IMR-90 (cell line): ENCODE measurements around the gene NUTM2A. TPM values are rescaled to one million over a fixed set of nuclear protein-coding genes. Genes with fewer than 3 reads are reported as not detected.
A peak's percentile ranks its signal among the peaks of the same experiment; 100 is the strongest.
"Not testable (repeated sequence)": the region's sequence is repeated elsewhere in the genome, so short reads cannot be mapped to it uniquely, and the experiment has no call there.

Source experiments
- ATAC-seq: fragments of 200-7000 bp; cut with Tn5 transposase; 2 replicates; pipeline ENCODE4 v1.9.1; 2020; ENCODE audit warnings: low read depth, mild to moderate bottlenecking, moderate library complexity
- BruUV-seq: library from RNA; stranded (reverse); fragments of 400-500 nt; replicated peaks from 2 replicates; lab custom pipeline; 2021; lab: Mats Ljungman, UMichigan
- CTCF ChIA-PET: fragments of 300-600 bp; formaldehyde crosslinking; extraction: SDS; loops from one replicate; lab custom pipeline; 2021; ENCODE audit warnings: antibody characterized with exemption; lab: Yijun Ruan, JAX
- POLR2A ChIA-PET: fragments of 300-600 bp; sonication (Branson Sonifier 250); formaldehyde crosslinking; loops from one replicate; lab custom pipeline; 2022; ENCODE audit warnings: antibody characterized with exemption; ENCODE audit not compliant: unreplicated experiment; lab: Charles Lee
- DNase-seq: peaks from one replicate; pipeline ENCODE4 v3.0.0; 2013
- H2AFZ ChIP-seq: replicated peaks from 2 replicates; pipeline ENCODE3; 2013; ENCODE audit warnings: low read length, mild to moderate bottlenecking; ENCODE audit not compliant: poor library complexity
- H2AK5ac ChIP-seq: 2 replicates; pipeline ENCODE4 v1.6.1; 2013; ENCODE audit warnings: low read depth, low read length, inconsistent platforms
- H2AK9ac ChIP-seq: replicated peaks from 2 replicates; pipeline ENCODE3; 2013; ENCODE audit warnings: mild to moderate bottlenecking, low read depth, low read length, moderate library complexity; ENCODE audit not compliant: poor library complexity
- H2BK120ac ChIP-seq: 2 replicates; pipeline ENCODE4 v1.6.1; 2013; ENCODE audit warnings: low read depth, low read length, inconsistent platforms
- H2BK15ac ChIP-seq: 3 replicates; pipeline ENCODE4 v1.6.1; 2013; ENCODE audit warnings: low read depth, low read length, inconsistent platforms
- H2BK20ac ChIP-seq: 2 replicates; pipeline ENCODE4 v1.6.1; 2013; ENCODE audit warnings: low read depth, mild to moderate bottlenecking, inconsistent platforms, low read length, moderate library complexity
- H2BK5ac ChIP-seq: 2 replicates; pipeline ENCODE4 v1.6.1; 2013; ENCODE audit warnings: mild to moderate bottlenecking, low read depth, low read length, inconsistent platforms; ENCODE audit not compliant: poor library complexity, severe bottlenecking
- H3K14ac ChIP-seq: replicated peaks from 2 replicates; pipeline ENCODE4 v1.6.1; 2013; ENCODE audit warnings: low read depth, low read length, inconsistent platforms
- H3K18ac ChIP-seq: 2 replicates; pipeline ENCODE4 v1.6.1; 2013; ENCODE audit warnings: low read depth, low read length, control low read depth
- H3K23ac ChIP-seq: 2 replicates; pipeline ENCODE4 v1.6.1; 2013; ENCODE audit warnings: low read depth, low read length, inconsistent platforms
- H3K27ac ChIP-seq: 2 replicates; pipeline ENCODE4 v1.5.1; 2013; ENCODE audit warnings: mild to moderate bottlenecking, control low read depth, low read length; ENCODE audit not compliant: insufficient read depth
- H3K27me3 ChIP-seq: 2 replicates; pipeline ENCODE4 v1.6.1; 2013; ENCODE audit warnings: low read length; ENCODE audit not compliant: control insufficient read depth, insufficient read depth
- H3K36me3 ChIP-seq: 2 replicates; pipeline ENCODE4 v1.6.1; 2013; ENCODE audit warnings: low read length, mixed read lengths; ENCODE audit not compliant: control insufficient read depth, insufficient read depth
- H3K4ac ChIP-seq: 2 replicates; pipeline ENCODE4 v1.6.1; 2013; ENCODE audit warnings: low read depth, low read length, inconsistent platforms
- H3K4me1 ChIP-seq: 2 replicates; pipeline ENCODE4 v1.6.1; 2013; ENCODE audit warnings: low read length, mixed read lengths; ENCODE audit not compliant: control insufficient read depth, insufficient read depth
- H3K4me2 ChIP-seq: 2 replicates; pipeline ENCODE4 v1.6.1; 2013; ENCODE audit warnings: low read depth, mild to moderate bottlenecking, control low read depth, low read length, moderate library complexity
- H3K4me3 ChIP-seq: 2 replicates; pipeline ENCODE4 v1.5.1; 2013; ENCODE audit warnings: low read depth, mild to moderate bottlenecking, control low read depth, low read length, moderate library complexity; ENCODE audit not compliant: insufficient read depth
- H3K56ac ChIP-seq: 2 replicates; pipeline ENCODE4 v1.6.1; 2013; ENCODE audit warnings: low read length, inconsistent platforms; ENCODE audit not compliant: insufficient read depth; ENCODE audit errors: extremely low read depth
- H3K79me1 ChIP-seq, 2 experiments: 2 replicates each; pipeline ENCODE4 v1.6.1; 2013; ENCODE audit warnings: low read length in 2 of 2, inconsistent platforms in 1 of 2, low read depth in 1 of 2
- H3K9ac ChIP-seq: 2 replicates; pipeline ENCODE4 v1.6.1; 2013; ENCODE audit warnings: low read depth, low read length, control low read depth
- H3K9me1 ChIP-seq: 2 replicates; pipeline ENCODE4 v1.6.1; 2013; ENCODE audit warnings: low read length, inconsistent platforms; ENCODE audit not compliant: insufficient read depth
- H3K9me3 ChIP-seq: 2 replicates; pipeline ENCODE4 v1.6.1; 2013; ENCODE audit warnings: low read length; ENCODE audit not compliant: control insufficient read depth, insufficient read depth
- H4K20me1 ChIP-seq: 2 replicates; pipeline ENCODE4 v1.6.1; 2013; ENCODE audit warnings: low read length, inconsistent platforms; ENCODE audit not compliant: insufficient read depth
- H4K5ac ChIP-seq: 2 replicates; pipeline ENCODE4 v1.6.1; 2013; ENCODE audit warnings: mild to moderate bottlenecking, low read depth, low read length, control low read depth
- H4K8ac ChIP-seq, 2 experiments: 2 replicates each; pipeline ENCODE4 v1.6.1; 2013; ENCODE audit warnings: low read depth in 2 of 2, low read length in 2 of 2, control low read depth in 1 of 2, inconsistent platforms in 1 of 2
- H4K91ac ChIP-seq: 2 replicates; pipeline ENCODE4 v1.6.1; 2013; ENCODE audit warnings: low read depth, low read length, inconsistent platforms; ENCODE audit not compliant: insufficient read depth
- FOS ChIP-seq: fragments of 150-350 bp; IDR thresholded peaks from 2 replicates; pipeline ENCODE4 v1.6.1; 2016; ENCODE audit warnings: low read depth, low read length
- WGBS, 2 experiments: methylation state at CpG; one replicate each; pipeline versions ENCODE4 v1.1.5 to v1.1.7; 2013; ENCODE audit warnings: missing lambda C conversion rate in 2 of 2; ENCODE audit not compliant: insufficient read length in 1 of 2; ENCODE audit errors: extremely low coverage in 2 of 2; 5-methylcytosine and 5-hydroxymethylcytosine counted together
- dilution Hi-C: fragments of 300-500 bp; cut with HindIII; formaldehyde crosslinking; loops from one replicate; pipeline ENCODE4 v1.14.3; 2018; ENCODE audit warnings: low sequenced_read_pairs; ENCODE audit not compliant: unreplicated experiment
- in situ Hi-C: fragments of 300-500 bp; cut with MboI; formaldehyde crosslinking; loops from 3 replicates; pipeline ENCODE4 v1.14.3; 2019; ENCODE audit warnings: low sequenced_read_pairs, inconsistent platforms, mixed read lengths
- intact Hi-C: fragments of 100-400 bp; cut with micrococcal nuclease; formaldehyde crosslinking; loops from 2 replicates; pipeline ENCODE4 v1.10.0; 2022
- polyA plus RNA-seq, 3 experiments: library from polyadenylated mRNA; depleted of rRNA; stranded (reverse); fragments of >200 nt; gene quantifications; 2 replicates each; pipeline ENCODE4 v1.2.3, GENCODE V29; 2012; ENCODE audit warnings: low replicate concordance in 1 of 3
- total RNA-seq: library from RNA; depleted of rRNA; stranded (reverse); fragments of >200 nt; gene quantifications from 2 replicates; pipeline ENCODE4 v1.2.3, GENCODE V29; 2012

The NUTM2A gene
- total and polyA plus RNA-seq, 2 of the 4 experiments (the other 2 are of a cell fraction), result 0.10 to 0.18 TPM

- H4K91ac ChIP-seq, H3K4me2 ChIP-seq, H3K18ac ChIP-seq, intact Hi-C loops, H3K27me3 ChIP-seq, H3K56ac ChIP-seq, H3K27ac ChIP-seq, H3K14ac ChIP-seq, H2AK5ac ChIP-seq, H2BK5ac ChIP-seq, BruUV-seq, H4K8ac ChIP-seq, H3K9me3 ChIP-seq, H2BK15ac ChIP-seq, CTCF ChIA-PET, H3K4me1 ChIP-seq, POLR2A ChIA-PET, H3K4ac ChIP-seq, H3K79me1 ChIP-seq, H2AK9ac ChIP-seq, H3K36me3 ChIP-seq, H4K20me1 ChIP-seq, H3K9ac ChIP-seq, H2AFZ ChIP-seq, H2BK120ac ChIP-seq, H3K9me1 ChIP-seq, H4K5ac ChIP-seq, H3K4me3 ChIP-seq, H2BK20ac ChIP-seq, H3K23ac ChIP-seq, dilution Hi-C loops: not testable (repeated sequence)
- DNase-seq (peak; percentile 34), ATAC-seq (peak; percentile 82)
- WGBS, 2 experiments, result no CpG with 5 or more reads among the region's 2 CpGs
- in situ Hi-C loops, result loop anchor here (25.0 kb wide), 1 partner anchor 300 kb away; the partner anchor contains the start of gene MINPP1
- peak; percentile 8; the same call in 1 of the 2 replicates for TF ChIP-seq FOS
Observed at GRCh38 chr10:87211848-87212247, 13.4 kb upstream of the NUTM2A start.

GRCh38 chr10:87213150-87213765 lies 12.0 kb upstream of the NUTM2A start:
- H4K91ac ChIP-seq, H2AFZ ChIP-seq, H2AK5ac ChIP-seq, H2AK9ac ChIP-seq, H3K4me3 ChIP-seq, H3K14ac ChIP-seq, H3K4ac ChIP-seq, H2BK15ac ChIP-seq, intact Hi-C loops, H4K8ac ChIP-seq, H2BK5ac ChIP-seq, ATAC-seq, H3K27ac ChIP-seq, H3K79me1 ChIP-seq, H2BK120ac ChIP-seq, H3K9ac ChIP-seq, H3K23ac ChIP-seq, H3K4me1 ChIP-seq, DNase-seq, H3K9me1 ChIP-seq, H3K9me3 ChIP-seq, H3K4me2 ChIP-seq, dilution Hi-C loops, H4K20me1 ChIP-seq, BruUV-seq, H4K5ac ChIP-seq, CTCF ChIA-PET, H3K27me3 ChIP-seq, H3K56ac ChIP-seq, H2BK20ac ChIP-seq, POLR2A ChIA-PET, H3K18ac ChIP-seq, H3K36me3 ChIP-seq: not testable (repeated sequence)
- in situ Hi-C loops, result loop anchor here (25.0 kb wide), 1 partner anchor 299 kb away; the partner anchor contains the start of gene MINPP1
- no CpG with 5 or more reads among the region's 8 CpGs for WGBS, 2 experiments
